HepG2 (cell line): ENCODE measurements around the gene SERPINA9. TPM values are rescaled to one million over a fixed set of nuclear protein-coding genes. Genes with fewer than 3 reads are reported as not detected.
"Not testable (repeated sequence)": the region's sequence is repeated elsewhere in the genome, so short reads cannot be mapped to it uniquely, and the experiment has no call there.

Experiments used
- CEBPG ChIP-seq: IDR thresholded peaks from 2 replicates; pipeline ENCODE4 v1.6.1; 2016
- ERF ChIP-seq: IDR thresholded peaks from 2 replicates; pipeline ENCODE4 v1.6.1; 2018; ENCODE audit warnings: missing biosample characterization, missing genetic modification reagents
- FOXP4 ChIP-seq: sonication (generic); formaldehyde crosslinking; IDR thresholded peaks from 2 replicates; pipeline ENCODE4 v1.4.0; 2020; ENCODE audit warnings: missing genetic modification reagents
- GABPB1 ChIP-seq: IDR thresholded peaks from 2 replicates; pipeline ENCODE4 v1.6.1; 2016; ENCODE audit warnings: mild to moderate bottlenecking, missing genetic modification reagents, moderate library complexity, missing compliant biosample characterization
- HMGXB4 ChIP-seq, 2 experiments: sonication (generic) in 1 of 2; formaldehyde crosslinking in 1 of 2; IDR thresholded peaks; 2 replicates each; pipeline versions ENCODE4 v1.4.0 to v1.6.1; 2018 to 2020; ENCODE audit warnings: missing genetic modification reagents in 2 of 2, borderline replicate concordance in 1 of 2, low read depth in 1 of 2, mild to moderate bottlenecking in 1 of 2, missing biosample characterization in 1 of 2
- MED1 ChIP-seq: sonication (generic); formaldehyde crosslinking; IDR thresholded peaks from 2 replicates; pipeline ENCODE4 v1.4.0; 2020; ENCODE audit warnings: missing genetic modification reagents
- MEIS2 ChIP-seq: sonication (generic); formaldehyde crosslinking; IDR thresholded peaks from 2 replicates; pipeline ENCODE4 v1.9.0; 2021; ENCODE audit warnings: mild to moderate bottlenecking, missing genetic modification reagents
- NR2F6 ChIP-seq, 2 experiments: IDR thresholded peaks; 2 replicates each; pipeline ENCODE4 v1.6.1; 2016; ENCODE audit warnings: antibody characterized with exemption in 1 of 2, mild to moderate bottlenecking in 1 of 2
- PITX1 ChIP-seq: sonication (generic); formaldehyde crosslinking; IDR thresholded peaks from 2 replicates; pipeline ENCODE4 v1.5.1; 2020; ENCODE audit warnings: mild to moderate bottlenecking, missing genetic modification reagents
- POGZ ChIP-seq: sonication (generic); formaldehyde crosslinking; IDR thresholded peaks from 2 replicates; pipeline ENCODE4 v1.4.0; 2020; ENCODE audit warnings: mild to moderate bottlenecking, missing genetic modification reagents
- PPARG ChIP-seq: conservative IDR thresholded peaks from 2 replicates; pipeline ENCODE4 v1.6.1; 2016; ENCODE audit warnings: missing biosample characterization, missing genetic modification reagents
- RCOR2 ChIP-seq: IDR thresholded peaks from 2 replicates; pipeline ENCODE4 v1.6.1; 2016; ENCODE audit warnings: missing biosample characterization, missing genetic modification reagents
- RXRB ChIP-seq: IDR thresholded peaks from 2 replicates; pipeline ENCODE4 v1.6.1; 2016; ENCODE audit warnings: borderline replicate concordance, missing genetic modification reagents, missing compliant biosample characterization
- SIX1 ChIP-seq: sonication (generic); formaldehyde crosslinking; IDR thresholded peaks from 2 replicates; pipeline ENCODE4 v1.4.0; 2020; ENCODE audit warnings: missing genetic modification reagents, borderline replicate concordance
- SOX13 ChIP-seq, 3 experiments: fragments of 450-650 bp in 1 of 3; sonication (generic) in 1 of 3; formaldehyde crosslinking in 1 of 3; IDR thresholded peaks in 2 of 3; conservative IDR thresholded peaks in 1 of 3; 2 replicates each; pipeline versions ENCODE4 v1.5.0 to v1.6.1; 2016 to 2020; ENCODE audit warnings: antibody characterized with exemption in 1 of 3, mild to moderate bottlenecking in 1 of 3, missing compliant biosample characterization in 1 of 3, missing genetic modification reagents in 1 of 3, moderate library complexity in 1 of 3
- ZFP90 ChIP-seq: sonication (generic); formaldehyde crosslinking; IDR thresholded peaks from 2 replicates; pipeline ENCODE4 v1.8.0; 2022; ENCODE audit warnings: missing genetic modification reagents, mild to moderate bottlenecking, inconsistent platforms, borderline replicate concordance
- ZNF557 ChIP-seq: sonication (generic); formaldehyde crosslinking; IDR thresholded peaks from 2 replicates; pipeline ENCODE4 v1.4.0; 2020; ENCODE audit warnings: missing genetic modification reagents
- ZNF616 ChIP-seq: sonication (generic); formaldehyde crosslinking; IDR thresholded peaks from 2 replicates; pipeline ENCODE4 v1.5.0; 2020; ENCODE audit warnings: low read depth, mild to moderate bottlenecking, missing genetic modification reagents
- polyA plus RNA-seq, 8 experiments: library from polyadenylated mRNA; depleted of rRNA in 3 of 8; stranded (reverse) in 7 of 8; unstranded in 1 of 8; fragments of >200 nt; fragmentation: Illumina TruSeq in 4 of 8; extraction: Trizol in 4 of 8; gene quantifications; 2 replicates each; pipeline versions ENCODE4 v1.2.1 to v1.2.3, GENCODE V29; 2011 to 2016; ENCODE audit warnings: low read depth in 4 of 8, missing spikeins in 1 of 8, mixed read lengths in 1 of 8; ENCODE audit not compliant: insufficient read depth in 1 of 8
- total RNA-seq, 5 experiments: library from RNA; depleted of rRNA; stranded (reverse); fragments of >200 nt; fragmentation: Illumina TruSeq; extraction: Trizol; gene quantifications; 2 replicates each; pipeline ENCODE4 v1.2.3, GENCODE V29; 2016; ENCODE audit warnings: low read depth in 1 of 5
- TF ChIP-seq, protein P1 (sequence below): IDR thresholded peaks from 2 replicates; pipeline ENCODE4 v1.6.1; 2016; ENCODE audit warnings: low read depth
- TF ChIP-seq, protein P2 (sequence below): sonication (generic); formaldehyde crosslinking; IDR thresholded peaks from 2 replicates; pipeline ENCODE4 v1.5.0; 2020; ENCODE audit warnings: mild to moderate bottlenecking, missing genetic modification reagents, borderline replicate concordance

Gene SERPINA9
- total and polyA plus RNA-seq, 2 of the 13 experiments (the other 11 are each of a cell fraction or from before 2014, with no cell fraction given) = 0.21 TPM; not detected in 1

- TF ChIP-seq MEIS2 (CRISPR knock-in tag) (0 out of 2 replicates have a peak, but pooled peaks have one; percentile 4), ERF (CRISPR knock-in tag) (peak; percentile 66; the same call in 1 of the 2 replicates), RCOR2 (CRISPR knock-in tag) (0 out of 2 replicates have a peak, but pooled peaks have one; percentile 50), RXRB (CRISPR knock-in tag) (peak; percentile 95), FOXP4 (CRISPR knock-in tag) (peak; percentile 81), SIX1 (CRISPR knock-in tag) (0 out of 2 replicates have a peak, but pooled peaks have one; percentile 11), GABPB1 (peak; percentile 21; the same call in 1 of the 2 replicates), HMGXB4 (CRISPR knock-in tag; IDR thresholded peaks at IDR 0.05; ENCODE audit: borderline replicate concordance in 1 of 2, low read depth in 1 of 2) (0 out of 4 replicates have a peak, but pooled peaks of 1 of the 2 experiments have one; percentile 4), MED1 (CRISPR knock-in tag) (peak; percentile 99), PITX1 (CRISPR knock-in tag) (0 out of 2 replicates have a peak, but pooled peaks have one; percentile 27), SOX13 (CRISPR knock-in tag; conservative IDR thresholded peaks at IDR 0.05 in 1 of 2, IDR thresholded peaks at IDR 0.05 in 1 of 2) (peak in 1 of 2 experiments; percentile 53; a peak in 2 of 4 replicates), ZNF557 (0 out of 2 replicates have a peak, but pooled peaks have one; percentile 45), CEBPG (CRISPR knock-in tag) (peak; percentile 21; the same call in 1 of the 2 replicates), ZNF616 (CRISPR knock-in tag) (0 out of 2 replicates have a peak, but pooled peaks have one; percentile 66), NR2F6 (IDR thresholded peaks at IDR 0.05) (peak; percentile 63), NR2F6 (CRISPR knock-in tag; IDR thresholded peaks at IDR 0.05) (peak; percentile 80), PPARG (peak; percentile 98), ZFP90 (CRISPR knock-in tag) (peak; percentile 57; the same call in 1 of the 2 replicates), POGZ (peak; percentile 67; the same call in 1 of the 2 replicates)
- TF ChIP-seq, protein P1, sequence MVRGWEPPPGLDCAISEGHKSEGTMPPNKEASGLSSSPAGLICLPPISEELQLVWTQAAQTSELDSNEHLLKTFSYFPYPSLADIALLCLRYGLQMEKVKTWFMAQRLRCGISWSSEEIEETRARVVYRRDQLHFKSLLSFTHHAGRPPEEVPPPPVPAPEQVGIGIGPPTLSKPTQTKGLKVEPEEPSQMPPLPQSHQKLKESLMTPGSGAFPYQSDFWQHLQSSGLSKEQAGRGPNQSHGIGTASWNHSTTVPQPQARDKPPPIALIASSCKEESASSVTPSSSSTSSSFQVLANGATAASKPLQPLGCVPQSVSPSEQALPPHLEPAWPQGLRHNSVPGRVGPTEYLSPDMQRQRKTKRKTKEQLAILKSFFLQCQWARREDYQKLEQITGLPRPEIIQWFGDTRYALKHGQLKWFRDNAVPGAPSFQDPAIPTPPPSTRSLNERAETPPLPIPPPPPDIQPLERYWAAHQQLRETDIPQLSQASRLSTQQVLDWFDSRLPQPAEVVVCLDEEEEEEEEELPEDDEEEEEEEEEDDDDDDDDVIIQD (CRISPR knock-in tag) = peak; percentile 65
- not testable (repeated sequence) for TF ChIP-seq SOX13 (IDR thresholded peaks at IDR 0.05)
- TF ChIP-seq, protein P2, sequence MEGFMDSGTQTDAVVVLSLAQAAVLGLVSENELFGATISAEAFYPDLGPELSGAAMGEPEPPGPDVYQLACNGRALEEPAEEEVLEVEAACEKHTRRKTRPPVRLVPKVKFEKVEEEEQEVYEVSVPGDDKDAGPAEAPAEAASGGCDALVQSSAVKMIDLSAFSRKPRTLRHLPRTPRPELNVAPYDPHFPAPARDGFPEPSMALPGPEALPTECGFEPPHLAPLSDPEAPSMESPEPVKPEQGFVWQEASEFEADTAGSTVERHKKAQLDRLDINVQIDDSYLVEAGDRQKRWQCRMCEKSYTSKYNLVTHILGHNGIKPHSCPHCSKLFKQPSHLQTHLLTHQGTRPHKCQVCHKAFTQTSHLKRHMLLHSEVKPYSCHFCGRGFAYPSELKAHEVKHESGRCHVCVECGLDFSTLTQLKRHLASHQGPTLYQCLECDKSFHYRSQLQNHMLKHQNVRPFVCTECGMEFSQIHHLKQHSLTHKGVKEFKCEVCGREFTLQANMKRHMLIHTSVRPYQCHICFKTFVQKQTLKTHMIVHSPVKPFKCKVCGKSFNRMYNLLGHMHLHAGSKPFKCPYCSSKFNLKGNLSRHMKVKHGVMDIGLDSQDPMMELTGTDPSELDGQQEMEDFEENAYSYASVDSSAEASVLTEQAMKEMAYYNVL = peak; percentile 83; the same call in 1 of the 2 replicates
Measured at GRCh38 chr14:94482132-94483070, 6.4 kb upstream of the SERPINA9 start (continued).
